HG02938 (cell line): ENCODE data around the gene ARHGAP45.

Experiments used
- ATAC-seq: cut with Tn5 transposase; IDR thresholded peaks from one replicate; pipeline ENCODE4 v1.9.1; 2021; ENCODE audit warnings: mild to moderate bottlenecking, moderate library complexity; ENCODE audit not compliant: unreplicated experiment

Gene ARHGAP45

GRCh38 chr19:1037621-1038064 lies 29.3 kb upstream of the ARHGAP45 start:
- ATAC-seq = no peak

- ATAC-seq = no peak
Observed at GRCh38 chr19:1038978-1039645, 27.9 kb upstream of the ARHGAP45 start.

- peak; percentile 64 for ATAC-seq
Observed at GRCh38 chr19:1039646-1040475, 27.1 kb upstream of the ARHGAP45 start, which contains the start of gene ABCA7. Gene ABCA7, plus strand, starts transcription at chr19:1040107. Its CDS starts 1,255 bp downstream, at chr19:1041362.

- ATAC-seq = no peak
Observed at GRCh38 chr19:1040476-1041271, 26.3 kb upstream of the ARHGAP45 start.

DNA sequence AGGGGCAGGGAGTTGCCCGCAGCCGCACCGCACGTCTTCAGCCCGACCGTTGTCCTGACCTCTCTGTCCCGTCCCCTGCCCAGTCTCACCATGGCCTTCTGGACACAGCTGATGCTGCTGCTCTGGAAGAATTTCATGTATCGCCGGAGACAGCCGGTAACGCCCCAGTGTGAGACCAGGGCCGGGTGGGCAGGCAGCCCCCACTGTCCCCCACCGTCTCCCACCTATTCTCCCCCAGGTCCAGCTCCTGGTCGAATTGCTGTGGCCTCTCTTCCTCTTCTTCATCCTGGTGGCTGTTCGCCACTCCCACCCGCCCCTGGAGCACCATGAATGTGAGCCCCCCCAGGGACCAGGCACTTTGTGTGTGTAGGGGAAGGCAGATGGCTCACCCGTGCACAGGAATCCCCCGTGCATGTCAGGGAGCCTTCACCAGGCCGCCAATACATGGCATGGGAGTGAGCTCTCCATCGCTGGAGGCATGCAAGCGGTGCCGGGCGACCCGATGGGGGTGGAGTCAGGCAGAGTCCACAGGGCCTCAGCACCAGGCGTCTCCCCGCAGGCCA lies 25.6 kb upstream of the ARHGAP45 start:
- no peak for ATAC-seq

GRCh38 chr19:1041835-1042685 lies 24.9 kb upstream of the ARHGAP45 start:
- ATAC-seq = no peak

- no peak for ATAC-seq
Observed at GRCh38 chr19:1042689-1043511, 24.1 kb upstream of the ARHGAP45 start.

- no peak for ATAC-seq
Observed at GRCh38 chr19:1045247-1045603, 21.7 kb upstream of the ARHGAP45 start.

- no peak for ATAC-seq
Observed at GRCh38 chr19:1046117-1046626, 20.8 kb upstream of the ARHGAP45 start.

DNA sequence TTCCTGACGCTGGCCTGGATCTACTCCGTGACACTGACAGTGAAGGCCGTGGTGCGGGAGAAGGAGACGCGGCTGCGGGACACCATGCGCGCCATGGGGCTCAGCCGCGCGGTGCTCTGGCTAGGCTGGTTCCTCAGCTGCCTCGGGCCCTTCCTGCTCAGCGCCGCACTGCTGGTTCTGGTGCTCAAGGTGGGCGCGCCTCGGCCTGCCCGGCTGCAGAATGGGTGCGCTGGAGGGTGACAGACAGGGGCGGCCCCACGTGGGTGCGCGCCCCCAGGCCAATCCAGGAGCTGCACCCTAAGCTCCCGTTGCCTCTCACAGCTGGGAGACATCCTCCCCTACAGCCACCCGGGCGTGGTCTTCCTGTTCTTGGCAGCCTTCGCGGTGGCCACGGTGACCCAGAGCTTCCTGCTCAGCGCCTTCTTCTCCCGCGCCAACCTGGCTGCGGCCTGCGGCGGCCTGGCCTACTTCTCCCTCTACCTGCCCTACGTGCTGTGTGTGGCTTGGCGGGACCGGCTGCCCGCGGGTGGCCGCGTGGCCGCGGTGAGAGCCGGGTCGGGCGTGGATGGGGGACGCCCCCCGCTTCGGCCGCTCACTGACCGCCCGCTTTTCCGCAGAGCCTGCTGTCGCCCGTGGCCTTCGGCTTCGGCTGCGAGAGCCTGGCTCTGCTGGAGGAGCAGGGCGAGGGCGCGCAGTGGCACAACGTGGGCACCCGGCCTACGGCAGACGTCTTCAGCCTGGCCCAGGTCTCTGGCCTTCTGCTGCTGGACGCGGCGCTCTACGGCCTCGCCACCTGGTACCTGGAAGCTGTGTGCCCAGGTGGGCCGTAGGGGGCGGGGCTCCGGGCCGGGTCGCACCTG lies 19.9 kb upstream of the ARHGAP45 start:
- no peak for ATAC-seq

GRCh38 chr19:1047696-1048147 lies 19.2 kb upstream of the ARHGAP45 start:
- ATAC-seq = no peak

DNA sequence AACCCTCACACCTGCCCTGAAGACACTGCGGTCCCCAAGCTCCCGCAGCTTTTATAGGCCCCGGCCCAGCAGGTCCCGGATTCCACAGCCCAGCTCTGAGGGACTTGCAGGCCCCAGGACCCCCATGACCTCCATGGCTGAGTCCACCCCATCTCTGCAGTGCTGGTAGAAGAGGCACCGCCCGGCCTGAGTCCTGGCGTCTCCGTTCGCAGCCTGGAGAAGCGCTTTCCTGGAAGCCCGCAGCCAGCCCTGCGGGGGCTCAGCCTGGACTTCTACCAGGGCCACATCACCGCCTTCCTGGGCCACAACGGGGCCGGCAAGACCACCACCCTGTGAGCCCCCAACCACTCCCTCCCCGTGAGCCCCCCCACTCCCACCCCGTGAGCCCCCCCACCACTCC lies 17.9 kb upstream of the ARHGAP45 start:
- no peak for ATAC-seq

GRCh38 chr19:1049800-1050199 lies 17.2 kb upstream of the ARHGAP45 start:
- ATAC-seq = no peak

DNA sequence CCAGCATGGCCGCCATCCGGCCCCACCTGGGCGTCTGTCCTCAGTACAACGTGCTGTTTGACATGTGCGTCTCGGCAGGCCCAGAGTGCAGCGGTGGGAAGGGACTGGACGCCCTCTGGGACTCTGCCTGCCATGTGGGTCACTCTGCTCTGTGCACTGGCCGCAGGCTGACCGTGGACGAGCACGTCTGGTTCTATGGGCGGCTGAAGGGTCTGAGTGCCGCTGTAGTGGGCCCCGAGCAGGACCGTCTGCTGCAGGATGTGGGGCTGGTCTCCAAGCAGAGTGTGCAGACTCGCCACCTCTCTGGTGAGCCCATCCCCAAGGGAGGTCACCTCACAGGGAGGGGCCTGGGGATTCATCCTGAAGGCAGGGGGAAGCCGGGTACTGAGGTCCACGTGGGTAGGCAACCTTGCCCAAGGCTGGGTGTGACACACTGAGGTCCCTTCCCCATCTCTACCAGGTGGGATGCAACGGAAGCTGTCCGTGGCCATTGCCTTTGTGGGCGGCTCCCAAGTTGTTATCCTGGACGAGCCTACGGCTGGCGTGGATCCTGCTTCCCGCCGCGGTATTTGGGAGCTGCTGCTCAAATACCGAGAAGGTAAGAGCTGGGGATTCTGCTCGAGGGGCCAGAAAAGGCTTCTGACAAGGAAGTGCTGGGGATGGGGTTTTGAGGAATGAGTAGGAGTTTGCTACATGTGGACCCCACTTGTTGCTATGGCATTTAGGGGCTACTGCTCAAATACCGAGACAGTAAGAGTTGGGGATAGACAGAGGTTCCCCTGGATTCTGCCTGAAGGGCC lies 15.8 kb upstream of the ARHGAP45 start:
- ATAC-seq = no peak

GRCh38 chr19:1051791-1052190 lies 15.2 kb upstream of the ARHGAP45 start:
- no peak for ATAC-seq

DNA sequence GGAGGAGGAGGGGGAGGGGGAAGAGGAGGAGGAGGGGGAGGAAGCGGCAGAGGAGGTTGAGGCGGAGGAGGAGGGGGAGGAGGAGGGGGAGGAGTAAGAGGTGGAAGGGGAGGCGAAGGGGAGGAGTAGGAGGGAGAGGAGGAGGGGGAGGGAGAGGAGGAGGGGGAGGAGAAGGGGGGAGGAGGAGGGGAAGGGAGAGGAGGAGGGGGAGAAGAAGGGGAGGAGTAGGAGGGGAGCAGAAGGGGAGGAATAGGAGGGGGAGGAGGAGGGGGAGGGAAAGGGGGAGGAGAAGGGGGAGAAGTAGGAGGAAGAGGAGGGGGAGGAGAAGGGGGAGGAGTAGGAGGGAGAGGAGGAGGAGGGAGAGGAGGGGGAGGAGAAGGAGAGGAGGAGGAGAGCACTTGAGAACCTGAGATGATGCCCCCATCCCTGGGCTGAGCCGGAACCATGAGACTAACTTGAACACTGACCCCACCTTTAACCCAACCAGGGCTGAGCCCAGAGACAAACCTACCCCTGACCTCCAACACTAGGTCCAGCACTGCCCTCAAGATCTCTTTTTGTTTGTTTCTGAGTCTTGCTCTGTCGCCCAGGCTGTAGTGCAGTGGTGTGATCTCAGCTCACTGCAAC lies 14.5 kb upstream of the ARHGAP45 start:
- no peak for ATAC-seq
